ENCODE measurements around the gene MAST4.

MAST4 gene

DNA sequence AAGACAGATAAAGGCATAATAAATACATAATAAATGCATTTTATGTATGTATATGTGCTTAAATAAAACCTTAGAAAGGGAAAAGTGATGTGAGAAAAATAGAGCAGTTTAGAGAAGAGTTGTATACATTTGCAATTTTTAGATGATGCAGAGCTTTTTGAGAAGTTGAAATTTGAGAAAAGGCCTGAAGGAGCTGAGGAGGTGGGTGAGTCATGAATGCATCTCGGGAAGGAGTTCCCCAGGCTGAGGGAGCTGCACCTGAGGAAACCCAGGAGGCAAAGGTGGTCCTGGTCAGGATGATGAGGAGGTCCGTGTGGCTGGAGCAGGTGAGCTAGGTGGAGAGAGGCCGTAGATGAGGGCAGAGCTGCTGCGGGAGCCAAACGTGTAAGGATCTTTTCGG lies 617.8 kb downstream of the MAST4 start:
- H3K4me3 ChIP-seq (ENCODE audit: low read depth, low read length): no peak overlapping the region
- no peak for DNase-seq (ENCODE audit: low read depth)
- TF ChIP-seq, protein P1, sequence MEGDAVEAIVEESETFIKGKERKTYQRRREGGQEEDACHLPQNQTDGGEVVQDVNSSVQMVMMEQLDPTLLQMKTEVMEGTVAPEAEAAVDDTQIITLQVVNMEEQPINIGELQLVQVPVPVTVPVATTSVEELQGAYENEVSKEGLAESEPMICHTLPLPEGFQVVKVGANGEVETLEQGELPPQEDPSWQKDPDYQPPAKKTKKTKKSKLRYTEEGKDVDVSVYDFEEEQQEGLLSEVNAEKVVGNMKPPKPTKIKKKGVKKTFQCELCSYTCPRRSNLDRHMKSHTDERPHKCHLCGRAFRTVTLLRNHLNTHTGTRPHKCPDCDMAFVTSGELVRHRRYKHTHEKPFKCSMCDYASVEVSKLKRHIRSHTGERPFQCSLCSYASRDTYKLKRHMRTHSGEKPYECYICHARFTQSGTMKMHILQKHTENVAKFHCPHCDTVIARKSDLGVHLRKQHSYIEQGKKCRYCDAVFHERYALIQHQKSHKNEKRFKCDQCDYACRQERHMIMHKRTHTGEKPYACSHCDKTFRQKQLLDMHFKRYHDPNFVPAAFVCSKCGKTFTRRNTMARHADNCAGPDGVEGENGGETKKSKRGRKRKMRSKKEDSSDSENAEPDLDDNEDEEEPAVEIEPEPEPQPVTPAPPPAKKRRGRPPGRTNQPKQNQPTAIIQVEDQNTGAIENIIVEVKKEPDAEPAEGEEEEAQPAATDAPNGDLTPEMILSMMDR (IDR thresholded peaks at IDR 0.05; ENCODE audit: low read depth, low read length, missing control alignments): no peak
- in situ Hi-C loops (cut with HindIII; ENCODE audit: low sequenced_read_pairs): no loop called here

DNA sequence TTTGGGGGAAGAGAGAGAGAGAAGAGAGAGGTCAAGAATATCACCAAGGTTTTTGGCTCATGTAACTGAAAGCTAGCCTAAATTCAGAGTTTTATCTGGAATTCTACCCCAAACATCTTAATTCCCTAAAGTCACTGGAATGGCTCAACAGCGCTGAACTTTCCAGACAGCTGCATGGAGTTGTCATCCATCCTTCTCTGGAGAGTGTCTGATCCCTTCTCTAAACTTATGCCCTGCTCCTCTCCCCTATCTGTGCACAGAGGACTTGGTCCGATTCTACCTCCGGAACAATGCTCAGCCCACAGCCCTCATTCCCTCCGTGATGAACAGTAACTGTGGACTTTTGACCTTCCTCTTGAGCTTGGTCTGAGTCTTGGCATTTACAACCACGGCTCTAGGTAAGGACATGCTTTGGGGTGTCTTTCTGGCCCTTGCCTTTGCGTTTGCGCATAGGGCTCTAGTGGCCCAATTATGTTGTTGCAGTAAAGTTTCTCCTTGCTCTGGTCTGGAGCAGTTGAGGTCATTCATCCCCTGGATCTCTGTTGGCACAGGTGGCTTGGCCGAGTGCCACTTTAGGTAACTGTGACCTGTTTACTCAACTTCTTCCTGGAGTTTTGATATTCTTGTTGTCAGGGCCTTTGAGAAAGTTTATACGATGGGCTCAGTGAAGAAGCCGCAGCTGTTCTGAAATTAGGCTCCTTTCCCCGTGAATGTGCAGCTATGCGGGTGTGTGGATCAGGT lies 618.7 kb downstream of the MAST4 start:
- TF ChIP-seq, protein P1 (IDR thresholded peaks at IDR 0.05; ENCODE audit: low read depth, low read length, missing control alignments): no peak
- DNase-seq (ENCODE audit: low read depth): no peak
- in situ Hi-C loops (cut with HindIII; ENCODE audit: low sequenced_read_pairs): no loop called here
- no peak overlapping the region for H3K4me3 ChIP-seq (ENCODE audit: low read depth, low read length)

DNA sequence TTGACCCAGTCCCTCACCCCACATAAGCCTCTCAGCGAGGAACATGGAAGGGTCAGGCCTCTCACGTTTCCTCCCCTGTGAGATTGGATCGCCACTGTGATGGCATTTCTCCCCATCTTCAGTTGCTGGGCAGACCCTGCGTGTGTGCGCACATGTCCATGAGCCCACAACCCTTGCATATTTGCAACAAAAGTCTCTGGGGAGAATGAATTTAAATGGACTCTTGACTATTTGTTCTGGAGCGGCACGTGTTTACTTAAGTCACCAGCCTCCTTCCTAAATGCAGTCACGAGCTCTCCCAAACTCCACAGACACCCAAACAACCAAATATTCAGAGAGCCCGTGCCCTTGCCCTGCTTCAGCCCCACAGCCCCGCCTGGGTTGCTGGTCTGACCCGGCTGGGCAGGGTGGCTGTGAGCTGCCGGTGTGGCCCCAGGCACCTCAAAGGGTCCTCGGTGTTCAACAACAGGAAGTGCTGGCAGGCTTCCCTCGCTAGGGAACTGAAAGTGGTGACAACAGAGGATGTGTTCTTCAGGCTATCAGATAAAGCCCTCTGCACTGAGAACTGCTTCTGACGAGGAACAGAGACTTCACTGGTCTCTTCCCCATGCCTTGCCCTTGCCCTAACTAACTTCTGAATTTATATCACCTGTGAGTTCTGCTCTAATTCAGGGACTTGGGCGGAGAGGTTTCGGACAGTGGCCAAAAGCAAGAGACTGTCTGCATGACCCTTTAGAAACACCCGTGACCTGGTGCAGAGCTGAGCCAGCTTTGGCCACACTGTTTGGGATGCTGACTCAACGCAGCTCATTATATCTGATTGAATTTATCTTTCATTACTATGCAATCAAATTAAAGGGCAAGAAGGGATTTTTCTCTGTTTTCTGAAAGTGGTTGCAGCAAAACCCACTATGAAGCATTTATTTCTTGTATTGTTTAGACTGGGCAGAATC lies 619.6 kb downstream of the MAST4 start:
- H3K4me3 ChIP-seq (ENCODE audit: low read depth, low read length): no peak overlapping the region
- in situ Hi-C loops (cut with HindIII; ENCODE audit: low sequenced_read_pairs): no loop called here
- no peak for DNase-seq (ENCODE audit: low read depth)
- TF ChIP-seq, protein P1 (IDR thresholded peaks at IDR 0.05; ENCODE audit: low read depth, low read length, missing control alignments): no peak

DNA sequence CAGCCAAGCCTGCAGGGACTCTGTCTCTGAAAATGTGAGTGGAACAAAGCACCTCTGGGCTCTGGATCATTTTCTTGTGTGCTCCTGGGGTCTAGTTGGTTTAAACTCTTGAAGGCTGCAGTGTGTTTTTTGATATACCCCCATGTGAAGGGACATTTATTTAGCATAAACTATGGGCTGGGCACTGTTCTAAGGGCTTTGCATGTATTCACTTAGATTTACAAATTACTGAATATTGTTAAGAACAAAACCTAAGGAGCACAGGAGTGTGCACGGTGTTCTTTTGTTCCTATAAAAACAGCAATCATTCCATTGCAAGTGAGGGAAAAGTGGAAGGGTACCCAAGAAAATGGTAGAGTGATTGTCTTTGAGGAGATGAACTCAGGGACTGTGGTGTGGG lies 620.4 kb downstream of the MAST4 start:
- H3K4me3 ChIP-seq (ENCODE audit: low read depth, low read length): no peak overlapping the region
- in situ Hi-C loops (cut with HindIII; ENCODE audit: low sequenced_read_pairs): no loop called here
- TF ChIP-seq, protein P1 (IDR thresholded peaks at IDR 0.05; ENCODE audit: low read depth, low read length, missing control alignments): no peak
- no peak for DNase-seq (ENCODE audit: low read depth)
